ENCODE measurements around the gene LRP2BP.

DNA sequence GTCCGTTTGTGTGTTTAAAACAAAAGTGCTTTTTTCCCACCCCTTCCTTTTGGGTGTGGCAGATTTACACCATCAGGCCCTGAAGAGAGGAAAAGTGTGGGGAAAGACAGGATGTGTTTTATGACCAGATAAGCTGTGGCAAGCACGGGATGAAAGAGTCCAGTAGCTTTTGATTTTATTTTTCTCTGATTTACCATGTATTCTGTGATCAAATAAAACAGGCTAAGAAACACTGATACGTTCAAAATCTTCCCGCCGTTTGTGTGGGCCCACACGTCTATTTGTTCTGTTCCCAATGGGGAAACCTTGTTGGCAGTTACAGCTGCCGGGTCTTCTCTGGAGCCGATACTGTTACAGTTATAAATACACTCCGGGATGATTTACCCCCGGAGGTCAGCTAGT, 10.8 kb downstream of the LRP2BP start:
- TF ChIP-seq FOXP4 (CRISPR knock-in tag; IDR thresholded peaks at IDR 0.05) (no peak), NFYB (CRISPR knock-in tag; conservative IDR thresholded peaks at IDR 0.05; ENCODE audit: low read depth) (no peak), ETV6 (CRISPR knock-in tag; IDR thresholded peaks at IDR 0.05) (no peak), GABPB1 (CRISPR knock-in tag; IDR thresholded peaks at IDR 0.05) (no peak), CTCF (IDR thresholded peaks at IDR 0.05) (no peak), RELA (CRISPR knock-in tag; IDR thresholded peaks at IDR 0.05; ENCODE audit: borderline replicate concordance) (no peak), NR2C2 (CRISPR knock-in tag; IDR thresholded peaks at IDR 0.05) (no peak), MYBL2 (CRISPR knock-in tag; IDR thresholded peaks at IDR 0.05) (no peak), ATF3 (CRISPR knock-in tag; conservative IDR thresholded peaks at IDR 0.05) (no peak), SP1 (CRISPR knock-in tag; conservative IDR thresholded peaks at IDR 0.05) (no peak)
- TF ChIP-seq, protein P1, sequence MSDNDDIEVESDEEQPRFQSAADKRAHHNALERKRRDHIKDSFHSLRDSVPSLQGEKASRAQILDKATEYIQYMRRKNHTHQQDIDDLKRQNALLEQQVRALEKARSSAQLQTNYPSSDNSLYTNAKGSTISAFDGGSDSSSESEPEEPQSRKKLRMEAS (CRISPR knock-in tag; IDR thresholded peaks at IDR 0.05), result no peak
- TF ChIP-seq, protein P2, sequence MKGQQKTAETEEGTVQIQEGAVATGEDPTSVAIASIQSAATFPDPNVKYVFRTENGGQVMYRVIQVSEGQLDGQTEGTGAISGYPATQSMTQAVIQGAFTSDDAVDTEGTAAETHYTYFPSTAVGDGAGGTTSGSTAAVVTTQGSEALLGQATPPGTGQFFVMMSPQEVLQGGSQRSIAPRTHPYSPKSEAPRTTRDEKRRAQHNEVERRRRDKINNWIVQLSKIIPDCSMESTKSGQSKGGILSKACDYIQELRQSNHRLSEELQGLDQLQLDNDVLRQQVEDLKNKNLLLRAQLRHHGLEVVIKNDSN (CRISPR knock-in tag; IDR thresholded peaks at IDR 0.05), result no peak
- TF ChIP-seq, protein P3, sequence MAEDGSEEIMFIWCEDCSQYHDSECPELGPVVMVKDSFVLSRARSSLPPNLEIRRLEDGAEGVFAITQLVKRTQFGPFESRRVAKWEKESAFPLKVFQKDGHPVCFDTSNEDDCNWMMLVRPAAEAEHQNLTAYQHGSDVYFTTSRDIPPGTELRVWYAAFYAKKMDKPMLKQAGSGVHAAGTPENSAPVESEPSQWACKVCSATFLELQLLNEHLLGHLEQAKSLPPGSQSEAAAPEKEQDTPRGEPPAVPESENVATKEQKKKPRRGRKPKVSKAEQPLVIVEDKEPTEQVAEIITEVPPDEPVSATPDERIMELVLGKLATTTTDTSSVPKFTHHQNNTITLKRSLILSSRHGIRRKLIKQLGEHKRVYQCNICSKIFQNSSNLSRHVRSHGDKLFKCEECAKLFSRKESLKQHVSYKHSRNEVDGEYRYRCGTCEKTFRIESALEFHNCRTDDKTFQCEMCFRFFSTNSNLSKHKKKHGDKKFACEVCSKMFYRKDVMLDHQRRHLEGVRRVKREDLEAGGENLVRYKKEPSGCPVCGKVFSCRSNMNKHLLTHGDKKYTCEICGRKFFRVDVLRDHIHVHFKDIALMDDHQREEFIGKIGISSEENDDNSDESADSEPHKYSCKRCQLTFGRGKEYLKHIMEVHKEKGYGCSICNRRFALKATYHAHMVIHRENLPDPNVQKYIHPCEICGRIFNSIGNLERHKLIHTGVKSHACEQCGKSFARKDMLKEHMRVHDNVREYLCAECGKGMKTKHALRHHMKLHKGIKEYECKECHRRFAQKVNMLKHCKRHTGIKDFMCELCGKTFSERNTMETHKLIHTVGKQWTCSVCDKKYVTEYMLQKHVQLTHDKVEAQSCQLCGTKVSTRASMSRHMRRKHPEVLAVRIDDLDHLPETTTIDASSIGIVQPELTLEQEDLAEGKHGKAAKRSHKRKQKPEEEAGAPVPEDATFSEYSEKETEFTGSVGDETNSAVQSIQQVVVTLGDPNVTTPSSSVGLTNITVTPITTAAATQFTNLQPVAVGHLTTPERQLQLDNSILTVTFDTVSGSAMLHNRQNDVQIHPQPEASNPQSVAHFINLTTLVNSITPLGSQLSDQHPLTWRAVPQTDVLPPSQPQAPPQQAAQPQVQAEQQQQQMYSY (CRISPR knock-in tag; IDR thresholded peaks at IDR 0.05), result no peak

Data from WTC11 (cell line).